ENCODE data around the gene TRIM52. TPM values are rescaled to one million over a fixed set of nuclear protein-coding genes. Genes with fewer than 3 reads are reported as not detected.

The TRIM52 gene
- total RNA-seq, 2 donors from 2014 or later: 13.1 to 15.9 TPM

- Histone ChIP-seq H3K27me3 (replicated peaks; ENCODE audit: insufficient read depth) (no peaks in the 10 kb centered on the region), H3K4me3 (peak overlapping the region; percentile 89), H3K9me3 (no peaks in the 10 kb centered on the region), H3K36me3 (no peaks in the 10 kb centered on the region), H3K4me1 (ENCODE audit: control insufficient read depth in 1 of 2, low read depth in 2 of 2) (peaks cover 18 to 27% of the 10 kb centered on the region in 2 donors), H3K27ac (peak overlapping the region; percentile 89)
- TF ChIP-seq, protein P1, sequence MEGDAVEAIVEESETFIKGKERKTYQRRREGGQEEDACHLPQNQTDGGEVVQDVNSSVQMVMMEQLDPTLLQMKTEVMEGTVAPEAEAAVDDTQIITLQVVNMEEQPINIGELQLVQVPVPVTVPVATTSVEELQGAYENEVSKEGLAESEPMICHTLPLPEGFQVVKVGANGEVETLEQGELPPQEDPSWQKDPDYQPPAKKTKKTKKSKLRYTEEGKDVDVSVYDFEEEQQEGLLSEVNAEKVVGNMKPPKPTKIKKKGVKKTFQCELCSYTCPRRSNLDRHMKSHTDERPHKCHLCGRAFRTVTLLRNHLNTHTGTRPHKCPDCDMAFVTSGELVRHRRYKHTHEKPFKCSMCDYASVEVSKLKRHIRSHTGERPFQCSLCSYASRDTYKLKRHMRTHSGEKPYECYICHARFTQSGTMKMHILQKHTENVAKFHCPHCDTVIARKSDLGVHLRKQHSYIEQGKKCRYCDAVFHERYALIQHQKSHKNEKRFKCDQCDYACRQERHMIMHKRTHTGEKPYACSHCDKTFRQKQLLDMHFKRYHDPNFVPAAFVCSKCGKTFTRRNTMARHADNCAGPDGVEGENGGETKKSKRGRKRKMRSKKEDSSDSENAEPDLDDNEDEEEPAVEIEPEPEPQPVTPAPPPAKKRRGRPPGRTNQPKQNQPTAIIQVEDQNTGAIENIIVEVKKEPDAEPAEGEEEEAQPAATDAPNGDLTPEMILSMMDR (IDR thresholded peaks at IDR 0.05): no peak
- DNase-seq (ENCODE audit: low spot score) (no peak), ATAC-seq (ENCODE audit: insufficient number of reproducible peaks, low FRiP score, low read depth) (peak; percentile 40)
These were observed 53.6 kb downstream of the TRIM52 start for GRCh38 chr5:181207214-181207959.

DNA sequence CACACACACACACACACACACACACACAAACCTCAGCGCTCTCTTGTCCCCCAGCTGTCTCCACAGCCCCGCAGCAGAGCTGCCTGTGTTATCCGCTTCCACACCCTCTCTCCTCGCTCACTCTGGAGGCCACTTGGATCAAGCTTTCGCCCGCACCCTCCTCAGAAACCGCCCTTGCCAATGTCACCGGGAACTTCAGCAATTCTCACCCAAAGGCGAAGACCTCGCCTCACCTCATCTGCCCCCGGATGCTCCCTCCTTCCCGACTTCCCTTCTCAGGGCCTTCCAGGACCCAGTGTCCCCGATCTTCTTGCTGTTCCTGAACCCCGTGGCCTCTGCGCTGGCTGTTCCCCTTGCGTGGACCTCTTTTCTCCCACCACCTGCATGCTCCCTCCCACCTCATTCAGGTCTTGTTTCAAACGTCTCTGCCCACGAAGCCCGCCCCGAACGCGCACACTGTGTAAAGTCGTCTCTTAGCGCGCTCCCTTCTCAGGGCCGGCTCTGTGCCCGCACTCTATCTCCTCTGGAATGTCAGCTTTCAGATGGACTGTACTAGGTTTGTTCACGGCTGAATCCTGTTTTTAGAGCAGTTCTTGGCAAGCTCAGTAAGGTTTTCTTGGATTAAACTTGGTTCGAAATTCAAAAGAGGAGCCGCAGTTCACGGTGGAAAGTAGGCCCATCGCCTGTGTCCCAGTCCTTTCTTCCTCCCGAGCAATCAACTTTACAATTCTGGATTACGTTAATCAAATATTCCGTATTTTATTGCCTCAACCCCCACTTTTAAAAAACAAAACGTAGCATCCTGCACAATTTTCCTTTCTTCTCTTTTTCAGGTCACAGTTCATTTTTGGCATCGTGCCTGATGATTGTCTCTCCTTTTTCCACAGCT, 54.9 kb downstream of the TRIM52 start:
- TF ChIP-seq, protein P1 (IDR thresholded peaks at IDR 0.05): no peak
- peaks cover 18 to 27% of the 10 kb centered on the region in 2 donors for H3K4me1 ChIP-seq (ENCODE audit: control insufficient read depth in 1 of 2, low read depth in 2 of 2)
- no peaks in the 10 kb centered on the region for H3K9me3 ChIP-seq
- H3K36me3 ChIP-seq: no peaks in the 10 kb centered on the region
- no peak for DNase-seq (ENCODE audit: low spot score)
- H3K27me3 ChIP-seq (replicated peaks; ENCODE audit: insufficient read depth): no peaks in the 10 kb centered on the region
- peak overlapping the region; percentile 89 for H3K4me3 ChIP-seq
- peak overlapping the region; percentile 69 to 89 for H3K27ac ChIP-seq
- ATAC-seq (ENCODE audit: insufficient number of reproducible peaks, low FRiP score, low read depth): no peak

Other genes with a start within 250 kb of the TRIM52 start
- 10 to 100 TPM; 10.7 to 20.5 TPM for gene BTNL9, start 220.9 kb downstream of the TRIM52 start, total RNA-seq
- gene OR2V1, start 130.0 kb downstream of the TRIM52 start, total RNA-seq: not detected
- gene OR2V2, start 113.6 kb downstream of the TRIM52 start, total RNA-seq: not detected
- 10 to 100 TPM; 11.4 to 14.7 TPM for gene TRIM7, start 55.9 kb downstream of the TRIM52 start, total RNA-seq
- 10 to 100 TPM; 12.2 to 12.4 TPM for gene TRIM41, start 37.9 kb downstream of the TRIM52 start, total RNA-seq
- 1,000 to 10,000 TPM; 1,534 to 1,629 TPM for gene RACK1, start 17.2 kb downstream of the TRIM52 start, total RNA-seq
- gene OR4F3, start 106.1 kb upstream of the TRIM52 start, total RNA-seq: not detected